T47D (cell line): ENCODE results near the gene SMG6.
"Not testable (repeated sequence)": the region's sequence is repeated elsewhere in the genome, so short reads cannot be mapped to it uniquely, and the experiment has no call there.

Experiments
- DNase-seq, 2 experiments: peaks; one replicate each; pipeline versions ENCODE4 v3.0.0 to v3.0.0-alpha.2; 2011 to 2012; ENCODE audit warnings: low read depth in 1 of 2, low spot score in 1 of 2
- JUND ChIP-seq: IDR thresholded peaks from 2 replicates; pipeline ENCODE4 v1.6.1; 2012; ENCODE audit warnings: low read depth
- in situ Hi-C: cut with HindIII; loops from 2 replicates; pipeline ENCODE4 v1.10.0; 2016; ENCODE audit warnings: low sequenced_read_pairs, low pct_unique_long_range_greater_than_20kb

SMG6 gene

GRCh38 chr17:2157675-2158395, 145.8 kb downstream of the SMG6 start:
- no peak for TF ChIP-seq JUND
- in situ Hi-C loops, result no loop called here
- DNase-seq, result no peak

DNA sequence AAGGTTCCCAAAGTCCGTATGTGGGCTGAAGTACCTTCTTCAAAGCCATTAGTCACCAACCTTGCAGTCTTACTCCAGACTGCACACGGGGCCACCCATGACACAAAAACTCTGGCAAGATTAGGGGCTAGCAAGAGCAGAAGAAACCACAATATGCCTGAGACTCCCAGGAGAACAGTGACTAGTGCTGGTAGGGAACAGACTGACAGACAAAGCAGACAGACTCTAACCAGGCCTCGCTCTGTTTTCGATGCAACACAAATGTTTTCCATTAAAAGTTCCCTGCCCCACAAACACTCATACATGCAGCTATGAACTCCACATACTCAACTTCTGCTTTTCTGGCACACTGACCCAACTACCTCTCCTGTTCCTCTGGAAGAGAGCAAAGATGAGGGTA, 146.5 kb downstream of the SMG6 start:
- no peak for TF ChIP-seq JUND
- in situ Hi-C loops, result no loop called here
- no peak for DNase-seq

DNA sequence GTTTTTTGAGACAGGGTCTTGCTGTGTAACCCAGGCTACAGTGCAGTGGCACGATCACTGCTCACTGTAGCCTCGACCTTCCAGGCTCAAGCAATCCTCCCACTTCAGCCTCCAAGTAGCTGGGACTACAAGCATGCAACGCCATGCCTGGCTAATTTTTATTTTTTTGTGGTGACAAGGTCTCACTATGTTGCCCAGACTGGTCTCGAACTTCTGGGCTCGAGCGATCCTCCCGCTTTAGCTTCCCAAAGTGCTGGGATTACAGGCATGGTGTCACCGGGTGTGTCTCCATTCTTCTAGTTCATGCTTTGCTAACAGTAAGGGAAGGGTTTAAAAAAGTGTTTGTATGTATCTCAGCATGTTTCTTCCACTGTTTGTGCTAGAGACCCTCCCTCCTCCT, 146.9 kb downstream of the SMG6 start:
- no peak for DNase-seq
- in situ Hi-C loops, result no loop called here
- TF ChIP-seq JUND, result no peak

- TF ChIP-seq JUND, result no peak
- DNase-seq, result no peak
- in situ Hi-C loops, result no loop called here
These were observed 148.0 kb downstream of the SMG6 start for GRCh38 chr17:2155573-2155972.

GRCh38 chr17:2151358-2152033, 152.1 kb downstream of the SMG6 start:
- DNase-seq, result no peak
- TF ChIP-seq JUND, result no peak
- in situ Hi-C loops, result no loop called here

GRCh38 chr17:2150806-2151205, 152.8 kb downstream of the SMG6 start:
- no peak for DNase-seq
- in situ Hi-C loops, result no loop called here
- TF ChIP-seq JUND, result no peak

DNA sequence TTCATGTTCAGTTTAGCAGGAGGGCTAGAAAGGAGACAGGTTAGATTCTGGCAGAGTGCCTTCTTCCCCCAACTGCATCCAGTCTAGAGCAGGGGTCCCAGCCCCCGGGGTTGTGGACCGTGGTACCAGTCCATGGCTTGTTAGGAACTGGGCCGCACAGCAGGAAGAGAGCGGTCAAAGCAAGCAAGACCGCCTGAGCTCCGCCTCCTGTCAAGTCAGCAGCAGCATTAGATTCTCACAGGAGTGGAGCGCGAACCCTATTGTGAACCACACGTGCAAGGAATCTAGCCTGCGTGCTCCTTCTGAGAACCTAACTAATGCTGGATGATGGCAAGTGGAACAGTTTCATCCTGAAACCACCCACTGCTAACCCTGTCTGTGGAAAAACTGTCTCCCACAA, 153.7 kb downstream of the SMG6 start:
- no peak for DNase-seq
- no peak for TF ChIP-seq JUND
- in situ Hi-C loops, result no loop called here

GRCh38 chr17:2146132-2146871, 157.3 kb downstream of the SMG6 start:
- in situ Hi-C loops, result no loop called here
- TF ChIP-seq JUND, result no peak
- DNase-seq, result peak in 1 of 2 experiments; percentile 13

DNA sequence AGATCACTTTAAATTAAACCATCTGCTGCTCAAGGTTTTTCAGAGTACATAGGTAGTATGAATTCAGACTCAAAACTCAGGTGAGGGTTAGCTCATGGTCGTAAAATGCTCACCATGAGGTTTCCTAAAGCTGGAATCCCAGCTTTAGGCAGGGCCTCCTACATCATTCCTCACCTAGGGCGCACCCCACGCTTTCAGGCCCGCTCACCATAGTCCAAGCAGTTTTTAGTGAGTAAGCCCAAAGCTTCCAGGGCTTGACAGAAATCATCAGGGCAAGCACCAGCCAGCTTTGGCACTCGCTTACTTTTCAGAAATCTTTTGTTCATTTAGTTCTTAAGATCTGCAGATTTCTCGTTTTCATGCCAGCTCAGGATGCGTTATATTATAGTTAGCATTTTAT, 158.9 kb downstream of the SMG6 start:
- no peak for DNase-seq
- in situ Hi-C loops, result no loop called here
- no peak for TF ChIP-seq JUND

GRCh38 chr17:2143332-2143731, 160.3 kb downstream of the SMG6 start:
- in situ Hi-C loops, result no loop called here
- DNase-seq, result no peak
- TF ChIP-seq JUND, result no peak

DNA sequence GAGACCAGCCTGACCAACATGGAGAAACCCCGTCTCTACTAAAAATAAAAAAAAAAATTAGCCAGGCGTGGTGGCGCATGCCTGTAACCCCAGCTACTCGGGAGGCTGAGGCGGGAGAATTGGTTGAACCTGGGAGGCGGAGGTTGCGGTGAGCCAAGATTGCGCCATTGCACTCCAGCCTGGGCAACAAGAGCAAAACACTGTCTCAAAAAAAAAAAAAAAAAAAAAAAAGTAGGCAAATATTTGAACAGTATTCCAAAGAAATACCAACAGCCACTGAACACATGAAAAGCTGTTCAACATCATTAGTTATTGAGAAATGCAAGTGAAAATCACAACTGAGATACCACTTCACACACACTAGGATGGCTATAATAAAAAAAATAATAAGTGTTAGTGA, 160.9 kb downstream of the SMG6 start:
- DNase-seq, in situ Hi-C loops: not testable (repeated sequence)

- TF ChIP-seq JUND, result no peak
- DNase-seq, result no peak
- in situ Hi-C loops, result no loop called here
These were observed 162.9 kb downstream of the SMG6 start for GRCh38 chr17:2140683-2141082.

DNA sequence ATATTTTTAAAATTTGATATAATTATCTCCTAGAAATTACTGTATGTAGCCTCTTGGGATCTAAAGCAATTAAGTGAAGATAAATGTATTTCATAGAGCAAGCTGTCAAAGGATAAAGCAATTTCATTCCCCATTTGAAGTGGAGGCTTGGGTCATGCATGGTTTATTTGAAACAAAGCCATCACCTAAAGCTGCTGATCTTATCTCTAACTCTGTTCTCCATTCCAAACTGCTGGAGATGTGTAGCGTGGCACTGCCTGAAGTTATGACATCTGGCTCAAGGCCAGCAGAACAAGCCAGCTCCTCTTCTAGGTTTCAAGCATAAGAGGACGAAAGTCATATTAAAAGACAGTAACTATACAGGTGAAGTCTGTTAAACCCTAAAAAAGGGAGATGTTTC, 164.8 kb downstream of the SMG6 start:
- peak in 1 of 2 experiments; percentile 67 for DNase-seq
- no peak for TF ChIP-seq JUND
- in situ Hi-C loops, result no loop called here
